B cell (primary cell): Measurements from ENCODE around the gene SLC39A7. TPM values are rescaled to one million over a fixed set of nuclear protein-coding genes. Genes with fewer than 3 reads are reported as not detected.

Source experiments
- ATAC-seq: fragments of 200-7000 bp; cut with Tn5 transposase; one replicate; pipeline ENCODE4 v1.10.0; 2021; ENCODE audit warnings: low read depth, mild to moderate bottlenecking, moderate number of reproducible peaks, moderate library complexity
- CTCF ChIA-PET: fragments of 350-600 bp; sonication (Branson Sonifier 250); formaldehyde crosslinking; loops from one replicate; lab custom pipeline; 2021; ENCODE audit warnings: antibody characterized with exemption, inconsistent platforms; lab: Charles Lee
- POLR2A ChIA-PET: fragments of 350-600 bp; sonication (Branson Sonifier 250); formaldehyde crosslinking; loops from one replicate; lab custom pipeline; 2021; ENCODE audit warnings: antibody characterized with exemption; lab: Charles Lee
- DNase-seq: peaks from one replicate; pipeline ENCODE4 v3.0.0; 2013
- H2AFZ ChIP-seq: 2 replicates; pipeline ENCODE4 v1.6.1; 2012; ENCODE audit warnings: mild to moderate bottlenecking, low read depth, low read length; ENCODE audit not compliant: insufficient read depth, poor library complexity, severe bottlenecking
- H3K27ac ChIP-seq, 2 donors: 1 replicate in 1 of 2; 2 replicates in 1 of 2; pipeline ENCODE4 v1.5.1; 2012 to 2013; ENCODE audit warnings: low read length in 2 of 2, mild to moderate bottlenecking in 2 of 2, moderate library complexity in 1 of 2
- H3K27me3 ChIP-seq, 4 experiments: fragments of 200-600 bp in 1 of 4; sonication (generic) in 1 of 4; replicated peaks in 1 of 4; 1 replicate in 2 of 4; 2 replicates in 2 of 4; pipeline versions ENCODE4 v1.6.1 to v1.7.0; 2013 to 2016; ENCODE audit warnings: low read length in 3 of 4, mild to moderate bottlenecking in 2 of 4, mixed read lengths in 1 of 4, moderate library complexity in 1 of 4; ENCODE audit not compliant: insufficient read depth in 4 of 4, control insufficient read depth in 3 of 4; ENCODE audit errors: control extremely low read depth in 1 of 4
- H3K36me3 ChIP-seq, 2 experiments: replicated peaks in 1 of 2; 1 replicate in 1 of 2; 2 replicates in 1 of 2; pipeline versions ENCODE4 v1.6.1 to v1.7.1; 2013; ENCODE audit warnings: low read length in 1 of 2; ENCODE audit not compliant: insufficient read depth in 2 of 2, control insufficient read depth in 1 of 2; ENCODE audit errors: control extremely low read depth in 1 of 2, extremely low read depth in 1 of 2
- H3K4me1 ChIP-seq, 2 donors: fragments of 200-600 bp in 1 of 2; sonication (generic) in 1 of 2; 1 replicate in 1 of 2; 2 replicates in 1 of 2; pipeline versions ENCODE4 v1.5.1 to v1.6.1; 2013 to 2017; ENCODE audit warnings: low read length in 2 of 2; ENCODE audit not compliant: control insufficient read depth in 2 of 2, insufficient read depth in 2 of 2
- H3K4me2 ChIP-seq: replicated peaks from 2 replicates; pipeline ENCODE3; 2012; ENCODE audit warnings: mild to moderate bottlenecking, low read depth, low read length; ENCODE audit not compliant: poor library complexity, severe bottlenecking
- H3K4me3 ChIP-seq, 5 experiments: fragments of 200-600 bp in 1 of 5; sonication (generic) in 1 of 5; 1 replicate in 3 of 5; 2 replicates in 2 of 5; pipeline versions ENCODE4 v1.5.1 to v1.7.0; 2011 to 2016; ENCODE audit warnings: low read length in 4 of 5, mild to moderate bottlenecking in 4 of 5, low read depth in 2 of 5, control low read depth in 1 of 5, moderate library complexity in 1 of 5; ENCODE audit not compliant: insufficient read depth in 1 of 5; ENCODE audit errors: control extremely low read depth in 1 of 5, extremely low read depth in 1 of 5
- H3K79me2 ChIP-seq: fragments of 200-600 bp; sonication (generic); one replicate; pipeline ENCODE4 v1.6.0; 2016; ENCODE audit warnings: low read length; ENCODE audit not compliant: control insufficient read depth, insufficient read depth
- H3K9ac ChIP-seq: fragments of 200-600 bp; sonication (generic); 2 replicates; pipeline ENCODE4 v1.6.1; 2017; ENCODE audit warnings: mild to moderate bottlenecking, low read length, moderate library complexity
- H3K9me3 ChIP-seq, 3 donors: one replicate each; pipeline versions ENCODE4 v1.6.1 to v1.7.1; 2013; ENCODE audit warnings: low read length in 2 of 3; ENCODE audit not compliant: control insufficient read depth in 2 of 3, insufficient read depth in 1 of 3; ENCODE audit errors: control extremely low read depth in 1 of 3
- H4K20me1 ChIP-seq: 2 replicates; pipeline ENCODE4 v1.6.0; 2012; ENCODE audit warnings: mild to moderate bottlenecking, low read length; ENCODE audit not compliant: insufficient read depth, control insufficient read depth, poor library complexity, severe bottlenecking
- H3K27ac Mint-ChIP-seq: one replicate; pipeline ENCODE4 v1.8.0; 2021; ENCODE audit warnings: mixed read lengths
- H3K27me3 Mint-ChIP-seq: one replicate; pipeline ENCODE4 v1.8.0; 2021; ENCODE audit warnings: mixed read lengths
- H3K4me1 Mint-ChIP-seq: one replicate; pipeline ENCODE4 v1.8.0; 2021; ENCODE audit warnings: mixed read lengths
- H3K4me3 Mint-ChIP-seq: one replicate; pipeline ENCODE4 v1.8.0; 2021; ENCODE audit warnings: mixed read lengths
- H3K9me3 Mint-ChIP-seq: one replicate; pipeline ENCODE4 v1.8.0; 2022; ENCODE audit warnings: mixed read lengths; ENCODE audit not compliant: insufficient read depth
- EZH2 ChIP-seq: IDR thresholded peaks from 2 replicates; pipeline ENCODE4 v1.6.1; 2012; ENCODE audit warnings: borderline replicate concordance, low read depth, mild to moderate bottlenecking, moderate library complexity, low read length; ENCODE audit not compliant: insufficient read depth, poor library complexity, severe bottlenecking
- WGBS: methylation state at CpG from one replicate; pipeline ENCODE4 v1.1.5; 2013; ENCODE audit warnings: missing lambda C conversion rate; ENCODE audit not compliant: insufficient coverage; 5-methylcytosine and 5-hydroxymethylcytosine counted together
- intact Hi-C: fragments of 100-400 bp; cut with micrococcal nuclease; formaldehyde crosslinking; loops from one replicate; pipeline ENCODE4 v1.10.0; 2022
- polyA plus RNA-seq: library from polyadenylated mRNA; depleted of rRNA; stranded (reverse); fragments of >200 nt; gene quantifications from 2 replicates; pipeline ENCODE4 v1.2.3, GENCODE V29; 2012
- total RNA-seq, 2 donors: library from RNA; stranded (reverse); fragments of 120-200 nt in 1 of 2; gene quantifications; 1 replicate in 1 of 2; 2 replicates in 1 of 2; pipeline versions ENCODE4 v1.2.3 to v1.2.4, GENCODE V29; 2013 to 2022
- TF ChIP-seq, protein P1 (sequence below): fragments of 200-600 bp; IDR thresholded peaks from one replicate; pipeline ENCODE4 v1.8.0; 2022; ENCODE audit warnings: antibody characterized with exemption, mild to moderate bottlenecking

SLC39A7 gene
- total and polyA plus RNA-seq, 2 donors (not counting 1 experiment from before 2014, with no cell fraction given) = 18.7 to 29.6 TPM

DNA sequence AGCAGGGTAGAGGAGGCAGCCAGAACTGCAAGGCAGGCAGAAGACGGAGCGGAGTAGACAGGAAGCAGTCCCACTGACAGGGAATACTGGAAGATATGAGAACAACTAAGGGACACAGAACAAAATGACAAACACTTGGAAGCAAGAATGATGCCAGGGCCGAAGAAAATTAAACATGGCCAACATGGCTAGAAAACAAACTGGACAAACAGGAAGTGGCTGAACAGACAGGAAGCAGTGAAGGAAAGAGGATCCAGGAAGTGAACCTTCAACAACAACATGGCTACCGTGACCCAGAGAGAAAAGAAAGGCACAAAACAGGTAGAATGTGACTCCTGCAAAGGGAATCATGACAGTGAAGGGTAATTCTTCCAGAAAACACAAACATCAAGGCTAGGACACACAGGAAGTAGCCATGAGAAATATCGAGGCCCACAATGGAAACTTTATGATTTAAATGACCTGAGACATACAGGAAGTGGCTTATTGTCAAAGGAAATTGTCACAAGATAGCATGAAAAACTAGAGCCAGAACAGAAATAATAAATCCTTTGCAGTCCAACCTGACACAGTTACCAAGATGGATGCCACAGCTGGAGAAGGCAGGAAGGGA, 17.5 kb upstream of the SLC39A7 start:
- Histone ChIP-seq H3K36me3 (no peaks in the 10 kb centered on the region), H4K20me1 (no peaks in the 10 kb centered on the region), H3K4me1 (peaks cover 14 to 15% of the 10 kb centered on the region in 2 donors), H3K4me3 (peak overlapping the region in 2 of 5 experiments; percentile 6 to 42), H3K27ac (peak overlapping the region in 1 of 2 donors; percentile 0), H3K4me2 (peak overlapping the region; percentile 56), H3K9ac (peak overlapping the region; percentile 42), H3K27me3 (peaks cover 0 to 25% (median 3%) of the 10 kb centered on the region in 4 experiments), H3K9me3 (peaks cover 0 to 16% (median 5%) of the 10 kb centered on the region in 3 donors), H2AFZ (peak overlapping the region; percentile 83), H3K79me2 (no peaks in the 10 kb centered on the region)
- Mint-ChIP-seq H3K4me1 (peaks cover 17% of the 10 kb centered on the region), H3K4me3 (peak overlapping the region; percentile 64), H3K27me3 (peaks cover 29% of the 10 kb centered on the region), H3K9me3 (peaks cover 12% of the 10 kb centered on the region), H3K27ac (peak overlapping the region; percentile 78)
- POLR2A ChIA-PET = interaction anchor here (0.6 kb wide), 1 partner anchor 256 kb away, joined by 5 read pairs; no protein-coding TSS in a partner anchor
- no peak for ATAC-seq
- no peak for TF ChIP-seq EZH2
- TF ChIP-seq, protein P1, sequence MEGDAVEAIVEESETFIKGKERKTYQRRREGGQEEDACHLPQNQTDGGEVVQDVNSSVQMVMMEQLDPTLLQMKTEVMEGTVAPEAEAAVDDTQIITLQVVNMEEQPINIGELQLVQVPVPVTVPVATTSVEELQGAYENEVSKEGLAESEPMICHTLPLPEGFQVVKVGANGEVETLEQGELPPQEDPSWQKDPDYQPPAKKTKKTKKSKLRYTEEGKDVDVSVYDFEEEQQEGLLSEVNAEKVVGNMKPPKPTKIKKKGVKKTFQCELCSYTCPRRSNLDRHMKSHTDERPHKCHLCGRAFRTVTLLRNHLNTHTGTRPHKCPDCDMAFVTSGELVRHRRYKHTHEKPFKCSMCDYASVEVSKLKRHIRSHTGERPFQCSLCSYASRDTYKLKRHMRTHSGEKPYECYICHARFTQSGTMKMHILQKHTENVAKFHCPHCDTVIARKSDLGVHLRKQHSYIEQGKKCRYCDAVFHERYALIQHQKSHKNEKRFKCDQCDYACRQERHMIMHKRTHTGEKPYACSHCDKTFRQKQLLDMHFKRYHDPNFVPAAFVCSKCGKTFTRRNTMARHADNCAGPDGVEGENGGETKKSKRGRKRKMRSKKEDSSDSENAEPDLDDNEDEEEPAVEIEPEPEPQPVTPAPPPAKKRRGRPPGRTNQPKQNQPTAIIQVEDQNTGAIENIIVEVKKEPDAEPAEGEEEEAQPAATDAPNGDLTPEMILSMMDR = no peak
- CTCF ChIA-PET = interaction anchor here (0.6 to 1.1 kb wide), 7 partner anchors 21 to 225 kb away, joined by 3 to 6 read pairs (median 3); no protein-coding TSS in a partner anchor
- intact Hi-C loops = no loop called here
- DNase-seq = no peak
- 93% methylated on average over 2 of the region's 5 CpGs for WGBS

DNA sequence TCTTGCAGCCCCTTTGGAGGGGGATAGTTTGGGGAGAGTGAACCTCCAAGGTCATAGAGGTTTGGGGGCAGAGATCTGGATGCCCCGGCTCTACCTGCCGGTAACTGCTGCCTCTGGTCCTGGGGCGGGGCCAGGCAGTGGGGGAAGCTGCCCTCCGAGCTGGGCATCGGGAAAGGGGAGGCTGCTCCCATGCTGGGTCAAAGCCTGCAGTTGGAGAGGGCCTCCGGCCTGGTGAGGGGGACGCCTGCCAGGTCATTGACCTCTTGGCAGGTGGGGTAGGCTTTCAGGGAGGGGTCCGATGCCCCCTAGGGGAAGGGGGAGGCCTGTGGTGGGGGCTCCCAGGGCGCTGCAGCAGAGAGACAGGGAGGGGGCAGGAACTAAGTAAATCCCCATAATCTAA, 15.5 kb upstream of the SLC39A7 start:
- Histone ChIP-seq H3K4me1 (peaks cover 14 to 15% of the 10 kb centered on the region in 2 donors), H3K79me2 (no peaks in the 10 kb centered on the region), H3K4me2 (no peak overlapping the region), H3K4me3 (no peak overlapping the region), H3K27me3 (peaks cover 0 to 42% (median 6%) of the 10 kb centered on the region in 4 experiments), H4K20me1 (no peaks in the 10 kb centered on the region), H3K36me3 (no peaks in the 10 kb centered on the region), H2AFZ (no peak overlapping the region), H3K9me3 (peaks cover 0 to 16% (median 5%) of the 10 kb centered on the region in 3 donors), H3K9ac (no peak overlapping the region), H3K27ac (no peak overlapping the region)
- ATAC-seq (no peak), DNase-seq (no peak)
- 91% methylated on average over 6 of the region's 9 CpGs for WGBS
- intact Hi-C loops = no loop called here
- H3K4me1 Mint-ChIP-seq = peaks cover 17% of the 10 kb centered on the region
- H3K9me3 Mint-ChIP-seq = peaks cover 12% of the 10 kb centered on the region
- no peak overlapping the region for H3K4me3 Mint-ChIP-seq
- POLR2A ChIA-PET = no interaction called here
- TF ChIP-seq, protein P1 = no peak
- no peak for TF ChIP-seq EZH2
- CTCF ChIA-PET = interaction anchor here (2.7 kb wide), 1 partner anchor 12 kb away, joined by 8 read pairs; no protein-coding TSS in a partner anchor
- H3K27me3 Mint-ChIP-seq = peaks cover 38% of the 10 kb centered on the region
- no peak overlapping the region for H3K27ac Mint-ChIP-seq
